CD4-positive, alpha-beta T cell treated with Interleukin-15 for 1 hour (primary cell): Measurements from ENCODE around the gene ITGA7.

ENCODE experiments used
- DNase-seq: peaks from one replicate; pipeline ENCODE4 v3.0.0-alpha.2; 2020

ITGA7 gene

DNA sequence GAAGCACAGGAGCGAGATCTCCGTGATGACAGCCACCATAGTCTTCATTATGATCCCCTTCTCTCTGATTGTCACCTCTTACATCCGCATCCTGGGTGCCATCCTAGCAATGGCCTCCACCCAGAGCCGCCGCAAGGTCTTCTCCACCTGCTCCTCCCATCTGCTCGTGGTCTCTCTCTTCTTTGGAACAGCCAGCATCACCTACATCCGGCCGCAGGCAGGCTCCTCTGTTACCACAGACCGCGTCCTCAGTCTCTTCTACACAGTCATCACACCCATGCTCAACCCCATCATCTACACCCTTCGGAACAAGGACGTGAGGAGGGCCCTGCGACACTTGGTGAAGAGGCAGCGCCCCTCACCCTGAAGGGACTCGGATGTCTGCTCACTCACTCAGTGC is 70.2 kb downstream of the ITGA7 start:
- DNase-seq, result no peak

DNA sequence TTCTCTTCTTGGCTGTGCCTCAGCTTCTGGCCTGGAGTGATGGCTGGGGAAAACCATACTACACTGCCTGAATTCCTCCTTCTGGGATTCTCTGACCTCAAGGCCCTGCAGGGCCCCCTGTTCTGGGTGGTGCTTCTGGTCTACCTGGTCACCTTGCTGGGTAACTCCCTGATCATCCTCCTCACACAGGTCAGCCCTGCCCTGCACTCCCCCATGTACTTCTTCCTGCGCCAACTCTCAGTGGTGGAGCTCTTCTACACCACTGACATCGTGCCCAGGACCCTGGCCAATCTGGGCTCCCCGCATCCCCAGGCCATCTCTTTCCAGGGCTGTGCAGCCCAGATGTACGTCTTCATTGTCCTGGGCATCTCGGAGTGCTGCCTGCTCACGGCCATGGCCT is 70.9 kb downstream of the ITGA7 start, which contains the start of gene OR10P1:
Gene OR10P1 (plus strand): TSS at position 40 of the 400 bp plus-strand sequence. CDS start 0 bp downstream, at position 40.
- no peak for DNase-seq

DNA sequence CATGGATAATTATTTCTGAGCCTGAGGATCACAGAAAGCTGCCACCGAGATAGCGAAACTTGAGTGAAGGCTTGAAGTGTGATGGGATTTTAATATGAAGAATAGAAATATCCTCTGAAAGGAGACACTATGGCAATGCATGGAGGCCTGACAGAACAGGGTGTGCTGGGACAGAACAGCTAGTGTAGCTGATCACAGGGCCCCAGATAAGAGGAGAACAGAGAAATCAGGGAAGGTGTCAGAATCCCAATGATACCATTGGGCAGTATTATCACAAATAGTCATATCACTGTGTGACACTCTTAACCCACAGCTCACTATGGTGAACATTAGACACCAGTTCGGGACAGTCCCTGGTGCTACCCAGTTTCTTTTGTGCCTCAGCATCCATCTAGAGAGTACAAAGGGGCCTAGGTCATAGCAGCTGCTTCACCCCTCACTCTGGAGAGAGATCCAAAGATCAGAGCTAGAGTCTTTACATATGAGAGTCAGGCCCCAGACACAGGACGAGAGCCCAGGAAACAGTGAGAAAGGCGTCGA is 71.5 kb downstream of the ITGA7 start:
- DNase-seq, result no peak
